Raji (cell line): ENCODE results near the gene LMX1A.

ENCODE experiments used
- POLR2A ChIP-seq: IDR thresholded peaks from 2 replicates; pipeline ENCODE4 v1.6.1; 2011; ENCODE audit warnings: low read depth, low read length, control low read depth; ENCODE audit not compliant: insufficient read depth

The LMX1A gene

DNA sequence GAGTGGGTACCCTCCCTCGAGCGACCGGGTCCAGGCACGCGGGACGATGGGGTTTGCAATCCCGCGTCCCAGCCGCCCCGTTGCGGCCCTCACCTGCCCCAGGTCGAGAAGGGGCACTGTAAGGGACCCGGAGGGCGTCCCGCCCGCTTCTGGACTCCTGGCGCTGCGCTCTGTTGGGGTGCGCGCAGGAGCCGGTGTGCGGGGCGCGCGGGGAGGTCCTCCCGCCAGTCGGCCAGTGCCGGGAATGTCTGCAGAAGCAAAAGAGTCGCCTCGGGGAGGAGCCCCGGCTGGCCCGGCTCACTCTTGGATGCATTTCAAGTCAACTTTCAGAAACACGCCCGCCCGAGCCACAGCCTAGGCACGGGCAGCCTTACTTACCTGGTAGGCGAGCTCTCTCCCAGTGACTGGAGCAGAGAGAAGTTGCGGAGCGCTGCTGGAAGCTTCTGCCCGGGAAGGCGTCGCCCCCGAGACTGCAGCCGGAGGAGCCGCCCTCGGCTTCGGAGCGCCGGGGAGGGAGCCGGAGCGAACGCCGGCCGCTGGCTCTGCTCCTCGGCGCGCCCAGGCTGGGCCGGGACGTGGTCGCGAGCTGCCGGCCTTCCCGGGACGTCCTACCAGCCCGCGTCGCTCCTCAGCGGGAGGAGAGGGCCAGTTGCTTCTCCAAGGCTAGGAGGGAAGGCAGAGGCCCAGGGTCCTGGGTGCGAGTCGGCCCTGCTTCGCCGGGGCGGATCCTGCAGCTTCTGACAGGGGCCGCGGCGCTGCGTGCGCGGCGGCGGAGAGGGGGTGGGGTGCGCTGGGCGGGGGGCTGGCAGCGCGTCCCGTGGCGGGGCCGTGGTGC lies at the start of gene LMX1A:
TSS of gene LMX1A (minus strand) at position 739 of the 835 bp plus-strand sequence. CDS start 1,156 bp downstream, outside the sequence.
- no peak for TF ChIP-seq POLR2A

DNA sequence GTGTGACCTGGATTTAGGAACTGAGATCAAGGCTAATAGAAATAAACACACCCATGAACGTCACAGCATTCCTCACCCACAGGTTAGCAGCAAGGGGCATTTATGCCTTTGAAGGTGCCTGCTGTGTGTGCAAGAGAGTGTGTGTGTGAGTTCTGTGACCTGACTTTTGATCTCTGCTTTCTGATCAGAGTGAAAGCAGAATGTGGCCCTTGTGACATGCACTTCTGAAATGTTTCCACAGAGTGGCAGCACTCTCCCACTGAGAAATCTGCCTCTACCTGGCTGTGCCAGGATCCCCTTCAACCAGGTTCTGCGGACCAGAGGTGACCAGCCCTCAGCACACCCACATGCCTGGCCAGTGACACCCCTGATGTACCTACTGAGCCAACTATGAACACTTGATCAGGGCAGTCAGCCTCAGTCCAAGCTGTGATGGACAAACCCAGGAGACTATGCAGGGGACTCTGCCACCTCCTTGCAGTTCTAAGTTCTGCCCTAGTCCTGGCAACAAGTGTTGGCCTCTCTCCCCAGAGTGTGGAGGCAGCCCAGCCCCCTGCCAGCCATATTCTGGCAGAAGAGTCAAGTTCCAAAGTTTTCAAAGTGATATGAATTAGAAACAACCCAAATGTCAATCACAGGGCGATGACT lies 47.4 kb upstream of the LMX1A start:
- no peak for TF ChIP-seq POLR2A

DNA sequence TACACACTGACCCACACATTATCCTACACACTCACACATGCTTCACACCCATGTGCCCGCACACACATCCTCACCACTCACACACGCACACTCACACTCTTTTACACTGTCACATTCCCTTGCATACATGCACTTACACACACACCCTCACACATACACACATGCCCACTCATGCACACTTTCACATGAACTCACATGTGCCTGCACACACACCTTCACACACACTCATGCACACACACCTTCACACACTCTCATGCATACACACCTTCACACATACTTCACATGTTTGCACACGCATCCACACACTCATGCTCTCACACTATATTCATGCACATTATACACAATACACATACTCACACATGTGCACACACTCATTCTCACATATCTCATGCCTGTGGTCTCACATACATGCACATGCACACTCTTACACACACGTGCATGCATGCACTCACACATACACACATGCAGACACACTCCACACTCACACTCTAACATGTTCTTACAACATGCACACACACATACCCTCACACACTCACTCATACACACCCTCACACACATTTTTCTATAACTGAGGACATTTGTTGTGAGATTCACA lies 46.1 kb upstream of the LMX1A start:
- TF ChIP-seq POLR2A = no peak

DNA sequence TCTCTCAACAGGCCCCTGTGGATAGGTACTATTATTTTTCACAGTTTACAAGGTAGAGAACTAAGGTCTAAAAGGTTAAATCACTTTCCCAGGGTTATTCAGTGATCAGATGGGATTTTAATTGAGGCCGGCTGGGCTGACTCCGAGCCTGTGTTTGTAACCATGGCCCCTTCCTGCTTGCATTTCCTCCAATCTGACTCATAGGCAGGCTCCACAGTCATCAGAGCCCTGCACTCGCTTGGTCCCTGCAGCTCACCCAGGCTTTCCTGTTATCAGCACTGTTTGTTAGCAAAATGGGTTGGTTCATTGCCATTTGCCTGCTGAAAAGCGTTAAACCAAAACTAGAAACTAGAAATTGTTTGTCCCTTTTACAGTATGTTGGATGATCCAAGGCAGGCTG lies 41.4 kb upstream of the LMX1A start:
- TF ChIP-seq POLR2A = no peak

DNA sequence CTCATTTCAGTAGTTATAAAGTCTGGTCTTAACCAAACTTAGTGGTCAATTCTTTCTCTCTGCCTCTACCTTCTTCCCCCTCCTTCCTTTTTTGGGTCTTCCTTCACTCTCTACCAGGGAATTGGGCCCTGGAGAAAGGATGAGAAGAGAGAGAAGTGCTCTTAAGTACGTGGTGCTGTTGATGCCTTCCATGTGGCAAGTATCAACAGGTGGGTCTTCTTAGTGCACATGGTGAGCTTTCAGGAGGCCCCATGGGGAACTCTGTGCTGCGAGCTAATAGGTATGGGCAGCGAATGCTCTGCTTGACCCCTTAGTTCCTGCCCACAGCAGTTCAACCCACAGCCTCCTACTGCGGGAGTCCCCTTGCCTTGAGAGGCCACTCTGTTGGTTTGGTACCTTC lies 39.4 kb upstream of the LMX1A start:
- no peak for TF ChIP-seq POLR2A

DNA sequence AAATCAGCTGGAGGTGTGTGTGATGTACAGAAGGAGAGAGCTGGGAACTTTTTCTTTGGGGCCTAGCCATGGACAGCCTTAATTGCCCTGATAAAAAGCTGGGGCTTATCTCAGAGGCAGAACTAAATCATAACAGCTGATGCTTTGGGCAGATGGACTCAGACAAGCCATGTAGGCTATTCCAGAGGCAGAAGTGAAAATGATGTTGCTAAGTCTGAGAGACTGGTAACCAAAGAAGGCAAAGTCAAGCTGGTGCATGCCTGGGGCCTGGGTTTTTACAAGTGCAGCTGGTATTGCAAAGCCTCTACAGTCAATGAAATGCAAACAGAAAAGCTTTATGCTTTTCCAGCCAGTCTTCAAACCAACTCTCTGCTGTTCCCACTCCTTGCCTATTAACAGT lies 39.0 kb upstream of the LMX1A start:
- TF ChIP-seq POLR2A = no peak

DNA sequence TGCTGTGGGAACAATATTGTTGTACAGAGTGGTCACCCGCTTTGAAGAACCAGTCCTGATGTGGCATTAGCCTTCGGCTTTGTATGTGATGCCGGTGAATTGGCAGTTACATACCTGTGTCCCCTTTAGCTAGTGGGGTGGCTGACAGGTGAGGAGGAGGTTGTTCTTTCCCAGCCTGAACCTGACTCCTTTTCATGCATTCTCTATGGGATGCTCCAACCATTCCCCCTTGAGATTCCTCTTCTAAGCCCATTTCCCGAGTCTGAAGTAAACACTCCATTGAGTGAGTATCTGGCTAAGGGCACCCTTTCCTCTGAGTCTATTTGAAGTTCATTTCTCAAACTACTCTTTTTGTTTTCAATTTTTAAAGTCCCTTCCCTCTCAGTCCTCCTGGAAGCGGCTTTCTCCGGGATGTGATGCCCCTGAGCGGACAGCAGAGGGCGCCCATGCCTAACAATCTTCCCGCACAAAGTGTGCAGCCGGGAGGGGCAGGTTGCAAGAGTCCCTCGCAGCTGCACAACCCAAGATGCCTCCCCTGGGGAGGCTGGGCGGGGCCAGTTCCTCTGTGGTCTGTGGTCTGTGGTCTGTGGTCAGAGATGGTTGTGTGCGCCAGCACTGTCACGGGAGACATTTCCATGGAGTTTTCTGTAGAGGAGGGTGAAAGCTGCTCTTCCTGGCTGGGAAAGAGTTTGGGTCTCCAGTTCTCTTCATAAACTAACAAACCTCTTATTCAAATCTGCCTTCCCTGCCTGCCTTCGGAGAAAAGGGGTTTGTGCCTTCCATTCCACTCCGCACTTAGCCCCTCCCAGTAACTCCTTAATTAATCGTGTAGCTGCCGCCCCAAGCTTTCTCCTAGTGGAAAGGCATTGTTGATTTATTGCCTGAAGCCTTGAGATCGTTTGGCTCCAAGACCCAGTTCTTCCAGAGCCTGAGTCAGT lies 36.4 kb upstream of the LMX1A start:
- TF ChIP-seq POLR2A = no peak

DNA sequence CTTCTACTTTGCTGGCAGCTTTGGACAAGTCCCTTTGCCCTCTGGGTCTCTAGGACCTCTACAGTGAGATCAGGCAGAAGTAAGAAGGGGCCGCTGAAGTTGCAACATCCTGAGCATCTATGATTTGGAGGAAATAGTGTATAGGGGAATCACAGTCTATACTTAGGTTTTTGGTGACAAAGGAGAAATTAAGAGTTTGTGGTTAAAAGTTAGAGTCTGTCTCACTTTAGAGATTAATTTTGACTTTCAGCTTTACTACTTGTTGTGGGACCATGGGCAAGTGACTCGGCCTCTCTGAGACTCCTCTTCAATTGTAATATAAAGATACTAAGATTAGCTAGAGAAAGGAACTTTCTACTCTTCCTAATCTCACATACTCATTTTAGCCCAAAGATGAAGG lies 33.1 kb upstream of the LMX1A start:
- no peak for TF ChIP-seq POLR2A

DNA sequence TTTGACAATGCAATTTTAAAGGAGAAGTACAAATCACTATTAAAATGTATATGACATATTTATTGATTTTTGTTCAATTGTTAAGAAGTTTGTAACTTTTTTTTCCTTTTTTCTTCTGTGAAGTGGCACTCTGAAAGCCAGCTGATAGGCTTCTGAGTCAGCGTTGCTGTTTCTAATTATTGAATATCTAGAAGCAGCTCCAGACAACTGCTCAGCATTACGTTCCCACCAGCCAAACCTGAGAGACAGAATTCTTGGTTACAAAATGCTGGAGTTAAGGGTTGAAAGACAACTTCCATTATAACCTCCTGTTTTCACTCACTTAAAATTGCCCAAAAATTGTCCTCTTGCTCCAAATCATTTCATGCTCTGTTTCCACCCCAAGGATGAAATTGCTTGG lies 31.4 kb upstream of the LMX1A start:
- TF ChIP-seq POLR2A = no peak

DNA sequence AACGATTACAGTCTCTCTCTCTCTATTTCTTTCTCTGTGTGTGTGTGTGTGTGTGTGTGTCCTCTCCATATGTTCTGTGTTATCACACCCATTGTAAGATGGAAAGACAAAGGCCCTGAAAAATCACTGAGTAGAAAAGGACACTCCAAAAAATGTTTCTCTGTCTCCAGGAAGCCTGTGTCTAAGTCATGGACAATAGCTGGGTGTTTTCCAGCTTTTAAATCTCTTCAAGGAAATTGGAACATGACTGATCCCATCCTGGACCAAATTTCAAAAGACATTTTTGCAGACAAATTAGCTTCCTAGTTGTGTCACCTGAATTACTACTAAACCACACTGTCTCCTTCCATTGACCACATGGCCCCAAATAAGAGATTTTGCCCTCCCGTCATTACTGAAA lies 31.0 kb upstream of the LMX1A start:
- TF ChIP-seq POLR2A = no peak

DNA sequence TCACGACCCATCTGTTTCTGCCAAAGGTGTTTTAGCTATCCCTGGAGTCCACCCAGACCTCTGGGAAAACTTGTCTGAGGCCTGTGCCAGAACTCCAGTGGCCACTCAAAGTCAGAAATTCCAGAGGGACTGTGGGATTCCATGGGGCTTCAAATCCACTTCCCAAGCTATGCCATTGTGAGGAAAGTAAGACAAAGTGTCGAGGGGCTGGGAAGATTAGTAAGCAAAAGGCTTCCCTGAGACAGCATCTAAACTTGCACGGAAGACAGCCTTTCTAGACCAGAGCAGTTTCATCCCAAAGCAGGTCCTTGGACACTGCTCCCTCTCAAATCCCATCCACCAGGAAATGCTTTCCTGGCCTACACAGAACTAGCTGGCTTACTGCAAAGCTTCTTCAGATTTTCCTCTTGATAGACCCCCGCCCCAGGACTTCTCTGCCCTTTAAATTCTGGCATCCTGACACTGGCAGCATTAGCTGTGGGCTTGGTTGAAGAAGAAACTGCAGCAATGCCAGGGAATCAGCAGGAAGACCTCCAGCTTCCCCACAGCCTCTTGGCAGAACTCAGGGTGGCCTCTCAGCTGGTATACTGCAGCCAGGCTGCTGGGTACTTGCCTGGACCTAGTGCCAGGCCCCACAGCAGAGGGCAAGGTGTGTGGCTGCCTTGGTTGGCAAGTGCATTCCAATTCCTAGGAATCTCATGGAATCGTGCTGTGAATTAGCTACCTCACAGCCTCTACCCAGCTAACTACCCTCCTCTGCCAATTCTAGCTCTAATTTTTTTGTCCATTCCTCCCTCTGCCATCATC lies 27.3 kb upstream of the LMX1A start:
- no peak for TF ChIP-seq POLR2A

DNA sequence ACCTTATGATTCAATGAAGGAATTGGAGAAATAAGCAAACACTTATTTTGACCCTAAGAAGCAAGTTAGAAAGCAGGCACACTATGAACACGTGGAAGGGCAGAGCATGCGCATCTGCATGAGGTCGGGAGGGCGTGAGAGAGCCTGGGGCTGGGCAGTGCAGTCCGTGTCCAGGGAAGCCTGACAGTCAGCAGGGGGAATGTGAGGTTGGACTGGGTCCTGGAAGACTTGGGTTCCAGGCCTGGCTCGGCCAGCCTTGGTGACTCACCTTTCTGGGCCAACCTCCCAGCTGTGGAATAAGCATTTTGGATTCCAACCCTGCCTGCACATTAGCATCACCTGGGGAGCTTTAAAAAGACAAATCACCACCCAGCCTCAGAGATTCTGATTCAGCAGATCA lies 26.6 kb upstream of the LMX1A start:
- TF ChIP-seq POLR2A = no peak

DNA sequence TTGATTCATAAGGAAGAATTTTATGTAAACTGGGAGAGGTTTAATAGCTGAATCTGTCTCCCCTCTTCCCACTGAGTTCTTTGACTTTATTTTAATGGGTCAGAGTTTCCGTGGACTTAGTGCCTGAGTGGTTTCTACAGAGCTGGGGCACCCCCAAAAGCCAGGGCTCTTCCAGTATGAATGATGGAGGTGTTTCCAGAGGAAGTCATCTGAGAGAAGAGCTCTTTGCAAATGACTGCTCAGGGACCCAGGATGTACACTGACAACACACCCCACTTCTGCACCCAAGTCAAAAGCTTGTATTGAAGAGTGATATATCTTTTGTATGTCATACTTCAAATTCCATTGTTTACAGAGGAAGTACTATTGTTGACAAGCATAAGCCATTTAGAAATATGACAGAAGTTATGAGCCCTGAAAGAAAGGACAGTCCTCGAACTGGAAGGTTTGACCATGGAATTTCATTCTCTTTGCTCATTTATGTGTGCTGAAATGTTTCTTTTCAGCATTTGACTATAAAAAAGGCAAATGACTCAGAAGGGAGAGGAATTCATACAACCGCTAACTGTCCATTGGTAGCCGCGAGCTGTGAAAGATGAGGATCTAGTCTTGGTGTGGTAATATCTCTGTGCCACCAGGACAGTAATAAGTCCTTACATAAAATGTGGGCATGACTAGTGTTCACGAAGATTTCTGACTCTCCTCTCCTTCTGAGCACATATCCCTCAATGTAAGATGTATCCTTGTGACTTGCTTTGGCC lies 25.4 kb upstream of the LMX1A start:
- TF ChIP-seq POLR2A = no peak
